ENCODE results near the gene DLK2. TPM values are rescaled to one million over a fixed set of nuclear protein-coding genes. Genes with fewer than 3 reads are reported as not detected.
A peak's percentile ranks its signal among the peaks of the same experiment; 100 is the strongest.

Gene DLK2
- total and polyA plus RNA-seq, 2 of the 13 experiments (the other 11 are each of a cell fraction or from before 2014, with no cell fraction given), result 1.2 to 3.8 TPM

GRCh38 chr6:43491750-43492661 lies 36.7 kb upstream of the DLK2 start:
- peaks cover 50% of the 10 kb centered on the region for H3K79me2 ChIP-seq (ENCODE audit: insufficient read depth, low read length)
- DNase-seq (ENCODE audit: low spot score), result no peak
- ChIA-PET POLR2A (interaction anchor here (0.9 to 6.4 kb wide), 9 partner anchors 13 to 310 kb away, joined by 3 to 141 read pairs (median 6); partner anchors contain the start of genes ABCC10, CUL9, DLK2 and POLR1C), CTCF (ENCODE audit: low intra/inter-chr PET ratio, low total read pairs) (no interaction called here)
- peak overlapping the region; percentile 41 for H3K4me2 ChIP-seq (ENCODE audit: low read depth, low read length)
- no peak overlapping the region for H2AFZ ChIP-seq (ENCODE audit: low read length)
- no peak for ATAC-seq
- no peaks in the 10 kb centered on the region for H4K20me1 ChIP-seq (ENCODE audit: insufficient read depth, low read length)
- 82% methylated on average over 10 of the region's 10 CpGs for WGBS (ENCODE audit: low lambda C conversion rate)
- in situ Hi-C loops (cut with HindIII; ENCODE audit: extremely low pct_ligation_motif_present, low pct_unique_long_range_greater_than_20kb) (loop anchor here (5.0 kb wide), 1 partner anchor 35 kb away; the partner anchor contains the start of gene DLK2), intact Hi-C loops (cut with micrococcal nuclease; ENCODE audit: unreplicated experiment) (loop anchor here (2.0 to 10.0 kb wide), 3 partner anchors 15 to 230 kb away; partner anchors contain the start of gene TJAP1)
- H3K9me3 ChIP-seq (ENCODE audit: low read length), result no peaks in the 10 kb centered on the region
- no peaks in the 10 kb centered on the region for H3K4me1 ChIP-seq (ENCODE audit: insufficient read depth, low read length)
- no TSS peak for BruUV-seq (replicated peaks)
- H3K27me3 ChIP-seq (ENCODE audit: control insufficient read depth in 1 of 2, insufficient read depth in 2 of 2, low read length in 2 of 2), result no peaks in the 10 kb centered on the region
- peaks cover 0 to 4% of the 10 kb centered on the region in 2 experiments; a peak in 2 of 5 replicates for H3K36me3 ChIP-seq (replicated peaks in 1 of 2; ENCODE audit: control insufficient read depth in 1 of 2, insufficient read depth in 2 of 2, low read length in 2 of 2)
- peak overlapping the region in 1 of 3 experiments; percentile 2; a peak in 1 of 6 replicates for H3K4me3 ChIP-seq (replicated peaks in 1 of 3; ENCODE audit: insufficient read depth in 1 of 3, low read depth in 2 of 3, low read length in 3 of 3)
- FAIRE-seq, result peak; percentile 39
- H3K9ac ChIP-seq (ENCODE audit: insufficient read depth, low read depth, low read length), result peak overlapping the region; percentile 48; the same call in 1 of the 2 replicates
- H3K27ac ChIP-seq (ENCODE audit: extremely low read length, insufficient read depth, low read length), result no peak overlapping the region
- TF ChIP-seq LBX2 (CRISPR knock-in tag; IDR thresholded peaks at IDR 0.05; ENCODE audit: borderline replicate concordance) (peak; percentile 41; the same call in 1 of the 2 replicates), TEAD2 (CRISPR knock-in tag; IDR thresholded peaks at IDR 0.05) (no peak), SNAPC2 (CRISPR knock-in tag; IDR thresholded peaks at IDR 0.05) (peak; percentile 63; the same call in 1 of the 2 replicates), UBTF (CRISPR knock-in tag; IDR thresholded peaks at IDR 0.05) (no peak), KLF11 (CRISPR knock-in tag; IDR thresholded peaks at IDR 0.05) (no peak), WIZ (CRISPR knock-in tag; IDR thresholded peaks at IDR 0.05) (0 out of 2 replicates have a peak, but pooled peaks have one; percentile 29), ZNF333 (CRISPR knock-in tag; IDR thresholded peaks at IDR 0.05; ENCODE audit: borderline replicate concordance) (no peak), ZBTB38 (CRISPR knock-in tag; IDR thresholded peaks at IDR 0.05) (0 out of 2 replicates have a peak, but pooled peaks have one; percentile 14), CREB3 (CRISPR knock-in tag; IDR thresholded peaks at IDR 0.05) (no peak), ATF7-NPFF (CRISPR knock-in tag; IDR thresholded peaks at IDR 0.05; ENCODE audit: low read depth) (0 out of 2 replicates have a peak, but pooled peaks have one; percentile 30), ZNF18 (CRISPR knock-in tag; IDR thresholded peaks at IDR 0.05; ENCODE audit: insufficient replicate concordance) (no peak), ZNF280B (CRISPR knock-in tag; IDR thresholded peaks at IDR 0.05; ENCODE audit: borderline replicate concordance) (peak; percentile 40; the same call in 1 of the 2 replicates), ZMYM4 (CRISPR knock-in tag; IDR thresholded peaks at IDR 0.05) (no peak), ZFP37 (CRISPR knock-in tag; IDR thresholded peaks at IDR 0.05; ENCODE audit: borderline replicate concordance) (0 out of 2 replicates have a peak, but pooled peaks have one; percentile 20)
